Activated CD4-positive, alpha-beta memory T cell treated with anti-CD3 and anti-CD28 coated beads for 36 hours (primary cell): Measurements from ENCODE around the gene TTC31. TPM values are rescaled to one million over a fixed set of nuclear protein-coding genes. Genes with fewer than 3 reads are reported as not detected.

Experiments
- CTCF ChIA-PET: fragments of 350-600 bp; sonication (Branson Sonifier 250); formaldehyde crosslinking; loops from one replicate; lab custom pipeline; 2021; ENCODE audit warnings: antibody characterized with exemption, inconsistent platforms; lab: Charles Lee
- POLR2A ChIA-PET: fragments of 350-600 bp; sonication (Branson Sonifier 250); formaldehyde crosslinking; loops from one replicate; lab custom pipeline; 2021; ENCODE audit warnings: antibody characterized with exemption; lab: Charles Lee
- DNase-seq: peaks from one replicate; pipeline ENCODE4 v3.0.0-alpha.2; 2020
- H3K27ac Mint-ChIP-seq: one replicate; pipeline ENCODE4 v1.8.0; 2021; ENCODE audit warnings: mixed read lengths
- H3K27me3 Mint-ChIP-seq: one replicate; pipeline ENCODE4 v1.8.0; 2021; ENCODE audit warnings: mixed read lengths
- H3K36me3 Mint-ChIP-seq: one replicate; pipeline ENCODE4 v1.8.0; 2021; ENCODE audit warnings: mixed read lengths
- H3K4me1 Mint-ChIP-seq: one replicate; pipeline ENCODE4 v1.8.0; 2021; ENCODE audit warnings: low read depth, mixed read lengths
- H3K4me3 Mint-ChIP-seq: one replicate; pipeline ENCODE4 v1.8.0; 2021; ENCODE audit warnings: mild to moderate bottlenecking, mixed read lengths
- H3K9me3 Mint-ChIP-seq: one replicate; pipeline ENCODE4 v1.8.0; 2021; ENCODE audit warnings: mixed read lengths
- intact Hi-C: fragments of 100-400 bp; cut with micrococcal nuclease; formaldehyde crosslinking; loops from one replicate; pipeline ENCODE4 v1.15.1; 2023
- total RNA-seq, 2 experiments: library from RNA; stranded (reverse); gene quantifications; one replicate each; pipeline ENCODE4 v1.2.3, GENCODE V29; 2021

The TTC31 gene
- total RNA-seq, 2 experiments from 2014 or later, result 27.3 to 29.1 TPM

DNA sequence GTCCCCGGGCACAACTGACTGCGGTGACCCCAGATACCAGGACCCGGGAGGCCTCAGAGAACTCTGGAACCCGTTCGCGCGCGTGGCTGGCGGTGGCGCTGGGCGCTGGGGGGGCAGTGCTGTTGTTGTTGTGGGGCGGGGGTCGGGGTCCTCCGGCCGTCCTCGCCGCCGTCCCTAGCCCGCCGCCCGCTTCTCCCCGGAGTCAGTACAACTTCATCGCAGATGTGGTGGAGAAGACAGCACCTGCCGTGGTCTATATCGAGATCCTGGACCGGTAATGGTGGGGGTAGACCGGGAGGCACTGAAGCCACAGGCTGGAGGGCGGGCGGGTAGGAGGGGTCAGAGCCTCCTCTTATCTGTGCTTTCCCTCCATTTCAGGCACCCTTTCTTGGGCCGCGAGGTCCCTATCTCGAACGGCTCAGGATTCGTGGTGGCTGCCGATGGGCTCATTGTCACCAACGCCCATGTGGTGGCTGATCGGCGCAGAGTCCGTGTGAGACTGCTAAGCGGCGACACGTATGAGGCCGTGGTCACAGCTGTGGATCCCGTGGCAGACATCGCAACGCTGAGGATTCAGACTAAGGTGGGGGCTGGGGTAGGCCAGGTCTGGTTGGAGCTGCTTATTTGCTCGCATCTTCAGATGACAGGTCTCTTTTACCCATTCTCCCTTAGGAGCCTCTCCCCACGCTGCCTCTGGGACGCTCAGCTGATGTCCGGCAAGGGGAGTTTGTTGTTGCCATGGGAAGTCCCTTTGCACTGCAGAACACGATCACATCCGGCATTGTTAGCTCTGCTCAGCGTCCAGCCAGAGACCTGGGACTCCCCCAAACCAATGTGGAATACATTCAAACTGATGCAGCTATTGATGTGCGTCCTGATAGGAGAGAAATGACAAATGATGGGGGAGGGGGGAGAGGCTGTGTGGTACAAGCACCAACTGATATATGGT, 47.6 kb downstream of the TTC31 start:
- peaks cover 39% of the 10 kb centered on the region for H3K4me1 Mint-ChIP-seq
- peak overlapping the region; percentile 91 for H3K27ac Mint-ChIP-seq
- H3K4me3 Mint-ChIP-seq, result peak overlapping the region; percentile 98
- H3K36me3 Mint-ChIP-seq, result peaks cover 58% of the 10 kb centered on the region
- POLR2A ChIA-PET, result interaction anchor here (0.8 to 4.4 kb wide), 9 partner anchors 21 to 75 kb away, joined by 4 to 31 read pairs (median 5); partner anchors contain the start of genes CCDC142, DOK1, INO80B and MRPL53
- CTCF ChIA-PET, result interaction anchor here (1.4 to 5.3 kb wide), 6 partner anchors 21 to 73 kb away, joined by 3 to 66 read pairs (median 14); partner anchors contain the start of genes CCDC142, MOGS, TTC31 and WBP1
- H3K9me3 Mint-ChIP-seq, result no peaks in the 10 kb centered on the region
- H3K27me3 Mint-ChIP-seq, result no peaks in the 10 kb centered on the region
- intact Hi-C loops, result loop anchor here (5.0 kb wide), 2 partner anchors 33 to 42 kb away; partner anchors contain the start of gene LBX2
- DNase-seq, result peak; percentile 80

DNA sequence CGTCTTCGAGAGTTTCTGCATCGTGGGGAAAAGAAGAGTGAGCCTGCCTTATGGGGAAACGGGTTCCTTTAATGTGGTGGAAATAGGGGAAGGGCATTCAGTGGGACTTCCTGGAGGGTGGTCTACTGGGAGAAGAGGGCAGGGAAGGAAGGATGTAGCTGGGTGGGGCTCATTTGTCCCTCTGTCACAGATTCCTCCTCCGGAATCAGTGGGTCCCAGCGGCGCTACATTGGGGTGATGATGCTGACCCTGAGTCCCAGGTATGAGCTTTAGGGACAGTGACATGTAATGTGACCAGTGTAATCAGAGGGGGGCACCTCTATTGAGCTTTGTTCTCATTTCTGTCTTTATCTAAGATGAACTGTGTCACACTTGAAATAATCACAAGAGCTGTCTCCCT, 48.8 kb downstream of the TTC31 start:
- intact Hi-C loops, result loop anchor here (1.0 to 5.0 kb wide), 3 partner anchors 34 to 281 kb away; partner anchors contain the start of gene LBX2
- Mint-ChIP-seq H3K36me3 (peaks cover 51% of the 10 kb centered on the region), H3K27ac (peak overlapping the region; percentile 91), H3K9me3 (no peaks in the 10 kb centered on the region), H3K4me3 (peak overlapping the region; percentile 98), H3K4me1 (peaks cover 37% of the 10 kb centered on the region), H3K27me3 (no peaks in the 10 kb centered on the region)
- DNase-seq, result no peak
- CTCF ChIA-PET, result interaction anchor here (0.8 to 5.3 kb wide), 12 partner anchors 13 to 282 kb away, joined by 3 to 66 read pairs (median 7); partner anchors contain the start of genes CCDC142, MOGS, TLX2 and TTC31
- POLR2A ChIA-PET, result interaction anchor here (0.9 to 4.4 kb wide), 6 partner anchors 14 to 73 kb away, joined by 3 to 31 read pairs (median 4); partner anchors contain the start of genes CCDC142, DOK1, TTC31 and WBP1

DNA sequence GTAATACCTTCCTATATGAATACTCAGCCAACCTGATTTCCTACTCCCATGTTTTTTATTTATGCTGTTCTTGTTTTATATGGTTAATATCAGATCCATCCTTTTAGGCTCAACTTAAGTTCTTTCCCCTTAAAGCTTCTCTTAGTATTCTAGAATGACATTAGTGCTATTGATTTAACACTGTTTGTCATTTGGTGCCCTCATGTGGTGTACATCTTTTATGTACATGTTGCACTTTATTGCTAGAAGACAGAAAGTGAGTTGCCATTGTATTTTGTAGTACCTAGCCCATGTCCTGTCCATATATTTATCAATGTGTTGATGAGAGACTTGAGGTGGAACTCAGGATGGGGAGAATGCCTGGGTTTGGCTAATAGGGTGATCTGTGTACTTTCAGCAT, 49.3 kb downstream of the TTC31 start:
- ChIA-PET CTCF (interaction anchor here (0.8 to 5.3 kb wide), 12 partner anchors 12 to 282 kb away, joined by 3 to 66 read pairs (median 7); partner anchors contain the start of genes CCDC142, MOGS, TLX2 and TTC31), POLR2A (interaction anchor here (0.9 to 4.4 kb wide), 4 partner anchors 13 to 74 kb away, joined by 3 to 31 read pairs (median 9); partner anchors contain the start of genes CCDC142, TTC31 and WBP1)
- H3K27ac Mint-ChIP-seq, result peak overlapping the region; percentile 11
- H3K36me3 Mint-ChIP-seq, result peaks cover 46% of the 10 kb centered on the region
- no peaks in the 10 kb centered on the region for H3K9me3 Mint-ChIP-seq
- intact Hi-C loops, result loop anchor here (1.0 to 5.0 kb wide), 3 partner anchors 35 to 282 kb away; partner anchors contain the start of gene LBX2
- H3K27me3 Mint-ChIP-seq, result no peaks in the 10 kb centered on the region
- H3K4me3 Mint-ChIP-seq, result peak overlapping the region; percentile 5
- H3K4me1 Mint-ChIP-seq, result peaks cover 37% of the 10 kb centered on the region
- no peak for DNase-seq

DNA sequence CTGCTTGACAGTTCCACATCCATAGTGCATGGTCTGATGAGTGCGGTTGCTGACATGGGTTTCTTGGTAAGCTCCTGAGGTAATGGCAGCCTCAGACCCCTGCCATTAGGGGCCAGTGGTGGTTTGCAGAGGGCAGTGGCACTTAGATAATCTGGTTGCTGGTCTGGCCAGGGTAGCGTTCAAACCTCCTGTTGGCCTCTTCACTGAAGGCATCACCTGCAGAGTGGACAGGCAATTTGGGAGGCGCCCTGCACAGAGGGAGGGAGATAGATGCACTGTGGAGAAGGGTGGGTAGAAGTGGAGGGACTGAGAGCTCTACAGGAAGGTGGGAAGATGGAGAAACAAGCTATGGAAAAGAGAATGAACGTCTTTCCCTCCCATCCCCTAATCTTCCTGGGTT, 50.6 kb downstream of the TTC31 start:
- Mint-ChIP-seq H3K36me3 (peaks cover 34% of the 10 kb centered on the region), H3K9me3 (no peaks in the 10 kb centered on the region), H3K4me1 (peaks cover 25% of the 10 kb centered on the region), H3K4me3 (no peak overlapping the region), H3K27ac (no peak overlapping the region), H3K27me3 (peaks cover 8% of the 10 kb centered on the region)
- CTCF ChIA-PET, result interaction anchor here (1.1 to 1.8 kb wide), 3 partner anchors 11 to 284 kb away, joined by 3 to 9 read pairs (median 7); no protein-coding TSS in a partner anchor
- POLR2A ChIA-PET, result no interaction called here
- intact Hi-C loops, result loop anchor here (5.0 kb wide), 2 partner anchors 36 to 39 kb away; partner anchors contain the start of gene LBX2
- no peak for DNase-seq

DNA sequence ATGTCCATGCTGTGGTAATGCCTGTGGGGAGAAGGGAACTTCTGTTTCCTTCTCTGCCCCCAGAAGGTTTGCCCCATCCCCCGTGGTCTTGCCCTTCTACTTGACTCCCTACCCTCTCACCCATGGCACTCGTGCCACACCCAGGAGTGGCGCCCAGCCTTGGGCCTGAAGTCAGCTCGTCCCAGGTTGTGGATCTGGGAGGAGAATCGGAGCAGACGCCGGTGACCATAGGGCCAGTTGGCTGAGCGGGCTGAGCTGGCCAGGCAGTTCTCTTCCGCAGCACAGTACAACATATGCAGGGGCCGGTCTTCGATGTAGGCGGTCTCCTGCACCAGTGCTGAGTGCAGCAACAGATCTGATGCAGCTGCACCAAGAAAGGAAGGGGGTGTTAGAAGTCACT, 51.5 kb downstream of the TTC31 start:
- Mint-ChIP-seq H3K4me1 (peaks cover 20% of the 10 kb centered on the region), H3K27me3 (peaks cover 15% of the 10 kb centered on the region), H3K36me3 (peaks cover 30% of the 10 kb centered on the region), H3K9me3 (no peaks in the 10 kb centered on the region), H3K4me3 (no peak overlapping the region), H3K27ac (no peak overlapping the region)
- intact Hi-C loops, result loop anchor here (5.0 kb wide), 2 partner anchors 37 to 38 kb away; partner anchors contain the start of gene LBX2
- CTCF ChIA-PET, result no interaction called here
- POLR2A ChIA-PET, result no interaction called here
- no peak for DNase-seq

DNA sequence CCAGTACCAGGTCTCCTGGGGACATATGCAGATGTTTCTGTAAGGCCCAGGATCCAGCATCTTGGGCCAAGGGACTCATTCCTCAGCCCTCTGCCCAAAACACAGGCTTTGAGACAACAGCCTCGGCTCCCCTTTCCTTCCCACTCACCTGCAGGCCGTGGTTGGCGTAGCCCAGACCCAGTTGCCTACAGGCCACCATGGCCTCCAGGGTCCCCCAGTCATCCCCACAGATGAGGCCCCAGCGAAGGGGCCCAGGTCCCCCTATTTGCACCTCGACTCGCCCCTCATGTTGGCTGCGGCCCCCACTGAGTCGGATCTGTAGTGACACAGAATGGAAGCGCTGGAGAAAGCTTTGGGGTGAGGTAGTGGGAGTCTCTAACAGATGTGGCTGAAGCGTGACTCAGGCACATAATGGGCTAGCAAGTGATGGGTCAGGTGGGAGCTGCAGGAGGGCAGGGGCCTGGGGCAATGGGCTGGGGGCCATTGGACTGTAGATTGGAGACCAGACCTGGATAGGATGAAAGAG, 52.6 kb downstream of the TTC31 start:
- CTCF ChIA-PET, result no interaction called here
- H3K4me3 Mint-ChIP-seq, result no peak overlapping the region
- no peaks in the 10 kb centered on the region for H3K9me3 Mint-ChIP-seq
- H3K27ac Mint-ChIP-seq, result no peak overlapping the region
- POLR2A ChIA-PET, result no interaction called here
- no peak for DNase-seq
- peaks cover 28% of the 10 kb centered on the region for H3K36me3 Mint-ChIP-seq
- intact Hi-C loops, result no loop called here
- peaks cover 15% of the 10 kb centered on the region for H3K27me3 Mint-ChIP-seq
- peaks cover 19% of the 10 kb centered on the region for H3K4me1 Mint-ChIP-seq

DNA sequence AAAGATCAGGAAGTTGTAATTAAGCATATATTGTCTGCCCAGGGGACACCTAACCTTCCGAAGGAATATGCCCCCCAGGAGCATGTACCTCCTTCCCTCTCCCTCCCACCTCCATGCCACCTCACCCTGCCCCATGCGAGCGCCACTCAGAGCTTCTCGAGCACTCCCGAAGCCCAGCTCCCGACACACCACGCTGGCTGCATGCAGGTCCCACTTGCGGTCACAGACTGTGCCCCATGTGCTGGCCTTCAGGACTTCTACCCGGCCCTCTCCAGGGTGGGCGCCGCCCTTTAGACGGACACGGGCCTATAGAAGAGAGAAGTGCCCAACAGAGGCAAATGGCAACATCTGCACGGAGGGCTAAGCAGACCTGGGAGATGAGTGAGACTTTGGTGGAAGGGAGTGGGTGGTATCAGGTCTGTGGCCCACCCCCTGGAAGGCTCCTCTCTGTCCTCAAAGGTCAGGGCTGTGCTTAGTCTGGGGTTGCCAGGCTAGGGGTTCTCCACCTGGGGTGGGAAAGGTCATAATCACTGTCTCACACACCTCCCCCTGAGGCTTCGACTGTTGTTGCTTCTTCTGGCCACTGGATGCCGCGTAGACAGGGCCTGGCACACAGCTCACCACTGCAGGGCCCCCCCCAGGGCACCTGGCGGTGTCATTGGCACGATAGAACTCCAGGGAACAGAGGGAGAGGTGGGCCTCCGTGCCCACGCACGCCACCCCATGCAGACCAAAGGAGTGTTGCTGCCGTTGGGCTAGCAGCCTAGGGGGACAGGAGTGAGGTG, 53.5 kb downstream of the TTC31 start:
- Mint-ChIP-seq H3K27me3 (peaks cover 18% of the 10 kb centered on the region), H3K4me3 (no peak overlapping the region), H3K36me3 (peaks cover 21% of the 10 kb centered on the region), H3K9me3 (no peaks in the 10 kb centered on the region), H3K27ac (no peak overlapping the region), H3K4me1 (peaks cover 11% of the 10 kb centered on the region)
- ChIA-PET POLR2A (no interaction called here), CTCF (no interaction called here)
- intact Hi-C loops, result no loop called here
- no peak for DNase-seq

DNA sequence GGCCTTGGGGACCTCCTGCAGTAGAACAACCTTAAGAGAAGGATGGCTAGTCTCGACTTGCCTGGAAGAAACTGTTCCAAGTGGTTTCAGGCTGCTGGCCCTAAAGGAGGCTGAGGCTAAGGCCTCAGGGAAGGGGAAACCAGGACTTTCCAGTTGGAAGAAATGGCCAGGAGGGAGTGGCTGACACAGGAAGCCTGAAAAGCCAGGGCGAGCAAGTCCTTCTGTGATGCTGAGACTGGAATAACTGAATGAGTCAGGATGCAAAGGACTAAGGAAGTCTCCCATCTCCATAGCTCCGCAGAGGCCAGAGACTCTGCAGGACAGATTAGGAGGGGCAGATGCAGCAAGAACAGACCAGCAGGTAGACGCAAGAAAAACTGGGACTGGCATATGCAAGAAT, 54.3 kb downstream of the TTC31 start:
- POLR2A ChIA-PET, result no interaction called here
- H3K9me3 Mint-ChIP-seq, result no peaks in the 10 kb centered on the region
- no peak for DNase-seq
- CTCF ChIA-PET, result no interaction called here
- no peak overlapping the region for H3K27ac Mint-ChIP-seq
- no peak overlapping the region for H3K4me3 Mint-ChIP-seq
- peaks cover 13% of the 10 kb centered on the region for H3K36me3 Mint-ChIP-seq
- peaks cover 18% of the 10 kb centered on the region for H3K27me3 Mint-ChIP-seq
- intact Hi-C loops, result no loop called here
- peaks cover 4% of the 10 kb centered on the region for H3K4me1 Mint-ChIP-seq

DNA sequence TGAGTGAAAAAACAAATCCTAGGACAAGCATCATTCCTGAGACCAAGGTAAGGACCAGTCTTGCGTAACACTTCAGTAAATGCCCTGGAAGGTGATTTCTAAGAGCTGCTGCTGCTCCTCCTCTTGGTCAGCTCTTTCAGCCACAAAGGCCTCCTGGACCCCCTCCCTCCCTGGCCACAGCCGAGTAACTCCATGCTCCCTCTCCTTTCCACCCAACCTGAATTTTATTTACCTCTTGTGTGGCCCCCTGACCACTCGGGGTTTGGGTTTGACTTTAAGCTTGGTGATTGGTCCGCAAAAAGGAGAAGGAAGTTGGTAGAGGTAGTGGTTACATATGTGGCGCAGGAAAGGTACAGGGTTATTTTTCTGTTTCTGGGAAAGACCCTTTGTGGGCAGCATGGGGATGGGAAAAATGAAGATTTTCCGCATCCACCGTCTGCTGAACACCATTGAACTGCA, 56.0 kb downstream of the TTC31 start:
- CTCF ChIA-PET, result interaction anchor here (1.1 to 1.5 kb wide), 2 partner anchors 48 to 57 kb away, joined by 3 to 6 read pairs; no protein-coding TSS in a partner anchor
- intact Hi-C loops, result no loop called here
- H3K27ac Mint-ChIP-seq, result no peak overlapping the region
- POLR2A ChIA-PET, result no interaction called here
- H3K4me3 Mint-ChIP-seq, result no peak overlapping the region
- H3K4me1 Mint-ChIP-seq, result no peaks in the 10 kb centered on the region
- no peaks in the 10 kb centered on the region for H3K9me3 Mint-ChIP-seq
- H3K36me3 Mint-ChIP-seq, result peaks cover under 1% of the 10 kb centered on the region
- peaks cover 22% of the 10 kb centered on the region for H3K27me3 Mint-ChIP-seq
- no peak for DNase-seq

DNA sequence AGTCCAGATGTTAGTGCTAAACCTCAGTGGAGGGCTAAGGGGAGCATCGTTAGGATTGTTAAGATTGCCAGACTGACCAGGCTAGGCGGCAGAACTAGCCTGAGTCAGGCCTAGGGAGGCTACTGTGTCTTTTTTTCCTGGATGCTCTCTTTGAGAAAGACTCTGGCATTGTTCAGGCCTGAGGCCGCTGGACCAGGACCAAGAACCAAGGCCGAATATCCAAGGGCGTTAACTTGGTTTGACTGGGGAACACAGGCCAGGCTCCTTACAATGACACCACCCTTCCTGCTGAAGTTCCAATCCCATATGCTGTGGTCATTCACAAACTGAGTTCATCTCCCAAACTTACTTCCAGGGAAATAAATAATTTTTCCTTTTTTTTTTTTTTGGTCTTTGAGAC, 57.4 kb downstream of the TTC31 start:
- Mint-ChIP-seq H3K27me3 (peaks cover 22% of the 10 kb centered on the region), H3K27ac (no peak overlapping the region), H3K36me3 (no peaks in the 10 kb centered on the region), H3K9me3 (no peaks in the 10 kb centered on the region), H3K4me1 (no peaks in the 10 kb centered on the region), H3K4me3 (no peak overlapping the region)
- no peak for DNase-seq
- POLR2A ChIA-PET, result no interaction called here
- intact Hi-C loops, result no loop called here
- CTCF ChIA-PET, result no interaction called here

DNA sequence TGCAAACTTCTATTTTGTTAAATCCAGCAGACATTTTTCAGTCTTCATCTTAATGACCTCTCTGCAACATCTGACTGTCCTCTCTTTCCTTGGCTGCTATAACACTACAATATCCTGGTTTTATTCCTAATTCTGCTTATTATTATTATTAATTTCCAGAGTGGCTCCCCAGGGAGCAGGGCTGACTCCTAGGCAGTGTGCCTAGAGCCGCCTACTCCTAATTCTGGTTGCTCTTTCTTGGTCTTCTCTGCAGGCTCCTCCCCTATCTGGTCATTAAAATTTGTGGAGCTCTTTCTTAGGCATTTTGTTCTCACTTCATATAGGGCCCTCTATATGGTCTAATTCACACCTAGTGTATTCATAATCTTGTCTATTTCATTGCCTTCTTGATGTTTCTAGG, 60.1 kb downstream of the TTC31 start:
- no peaks in the 10 kb centered on the region for H3K9me3 Mint-ChIP-seq
- intact Hi-C loops, result no loop called here
- H3K4me3 Mint-ChIP-seq, result no peak overlapping the region
- no peak overlapping the region for H3K27ac Mint-ChIP-seq
- POLR2A ChIA-PET, result no interaction called here
- CTCF ChIA-PET, result interaction anchor here (1.0 to 1.1 kb wide), 2 partner anchors 42 to 46 kb away, joined by 3 to 4 read pairs; no protein-coding TSS in a partner anchor
- no peaks in the 10 kb centered on the region for H3K36me3 Mint-ChIP-seq
- no peak for DNase-seq
- peaks cover 24% of the 10 kb centered on the region for H3K27me3 Mint-ChIP-seq
- H3K4me1 Mint-ChIP-seq, result no peaks in the 10 kb centered on the region
